Measurements from ENCODE around the gene ZNF311.
A peak's percentile ranks its signal among the peaks of the same experiment; 100 is the strongest.
"Not testable (repeated sequence)": the region's sequence is repeated elsewhere in the genome, so short reads cannot be mapped to it uniquely, and the experiment has no call there.

Gene ZNF311

DNA sequence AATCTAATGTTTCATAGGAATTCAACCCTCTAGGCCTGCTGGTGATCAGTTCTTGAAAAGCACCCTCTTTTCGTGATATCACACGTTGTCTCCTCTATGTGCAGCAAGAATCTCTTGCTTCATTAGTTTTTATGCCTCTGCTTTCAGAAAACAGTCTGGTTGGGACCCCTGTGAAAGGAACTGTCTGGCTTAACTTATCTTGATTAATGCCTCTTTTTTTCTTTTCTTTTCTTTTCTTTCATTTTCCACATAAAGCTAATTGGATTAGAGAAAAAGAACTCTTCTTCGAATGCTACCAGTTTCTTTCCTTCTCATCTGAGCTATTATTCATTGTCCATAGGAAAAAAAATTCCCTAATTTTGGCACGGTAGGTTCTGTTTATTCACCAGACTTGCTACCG, 21.3 kb downstream of the ZNF311 start:
- no peak for DNase-seq (ENCODE audit: extremely low read depth in 1 of 2, low read depth in 1 of 2)

DNA sequence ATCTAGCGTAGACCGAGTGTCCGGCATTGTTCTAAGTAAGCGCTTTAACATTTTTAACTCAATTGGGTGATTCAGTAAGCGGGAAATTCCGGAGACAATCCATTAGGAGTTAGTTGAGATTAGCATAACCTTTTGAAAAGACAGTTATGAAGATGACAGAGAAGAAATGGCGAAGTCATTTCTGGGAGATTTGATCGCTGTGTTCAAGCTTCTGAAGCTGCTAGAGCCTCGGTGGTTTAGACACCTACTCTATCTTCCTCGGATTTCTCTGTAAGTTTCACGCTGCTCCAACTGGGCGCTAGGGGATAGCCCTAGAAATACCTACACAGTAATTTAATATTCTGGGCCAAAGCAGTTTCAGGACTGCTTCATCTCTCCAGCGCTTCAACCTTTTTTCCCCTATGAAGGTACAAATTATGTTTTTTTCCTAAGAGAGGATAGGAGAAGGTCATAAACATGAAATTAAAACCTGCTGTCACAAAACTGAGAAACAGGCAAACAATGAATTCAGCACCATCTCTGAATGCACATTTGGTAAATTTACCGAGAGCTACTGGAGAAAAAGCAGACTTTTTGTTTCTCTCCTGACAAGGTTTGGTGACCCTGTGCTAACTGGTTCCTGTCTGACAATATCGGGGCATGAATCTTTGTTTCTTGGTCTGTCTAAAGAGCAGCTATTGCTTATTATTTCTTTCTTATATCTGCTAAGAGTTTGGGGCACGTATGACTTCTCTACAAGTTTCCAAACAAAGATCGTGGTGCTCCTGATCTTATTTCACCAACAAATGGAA, 22.4 kb downstream of the ZNF311 start:
- no peak for DNase-seq (ENCODE audit: extremely low read depth in 1 of 2, low read depth in 1 of 2)

DNA sequence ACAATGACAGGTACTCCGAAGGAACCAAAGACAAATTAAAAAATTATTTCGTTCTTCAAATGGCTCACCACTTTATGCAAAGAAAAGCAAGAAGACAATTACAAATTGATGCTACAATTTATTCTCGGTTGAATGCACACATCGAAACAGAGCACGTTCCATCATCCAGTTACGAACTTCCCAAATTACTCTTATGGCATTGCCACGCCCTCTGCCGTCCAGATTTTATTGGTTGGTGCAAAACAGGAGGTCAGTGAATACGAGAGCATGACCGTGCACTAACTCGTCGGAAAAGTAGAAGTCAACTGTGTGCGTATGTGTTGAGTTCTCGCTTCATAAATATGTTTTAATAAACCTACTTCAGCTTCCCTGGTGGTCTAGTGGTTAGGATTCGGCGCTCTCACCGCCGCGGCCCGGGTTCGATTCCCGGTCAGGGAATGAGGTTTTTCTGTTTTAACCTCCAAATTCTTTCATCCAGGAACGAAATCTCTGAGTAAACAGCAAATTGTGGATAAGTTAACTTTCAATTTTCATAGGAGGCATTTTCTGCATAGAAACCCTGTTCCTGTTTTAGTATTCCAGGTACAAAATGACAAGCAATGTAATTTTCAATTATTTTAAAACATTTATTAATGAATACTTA, 23.2 kb downstream of the ZNF311 start:
- peak in 1 of 2 donors; percentile 55 for DNase-seq (ENCODE audit: extremely low read depth in 1 of 2, low read depth in 1 of 2)

DNA sequence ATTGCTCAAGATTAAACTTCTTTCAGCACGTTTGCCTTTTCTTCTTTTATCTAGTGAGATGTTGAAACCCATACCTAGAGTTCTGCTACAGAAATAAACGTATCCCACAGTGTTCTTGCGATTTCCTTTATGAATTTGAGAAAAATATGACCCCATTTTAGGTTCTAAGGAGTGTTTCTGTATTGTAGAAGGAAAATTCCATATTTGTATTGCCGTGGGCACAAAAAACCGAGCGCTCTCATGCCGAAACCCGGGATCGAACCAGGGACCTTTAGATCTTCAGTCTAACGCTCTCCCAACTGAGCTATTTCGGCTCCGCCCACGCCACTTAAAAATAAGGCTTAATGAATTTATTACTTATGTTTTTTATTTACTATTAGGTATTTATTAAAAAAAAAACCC, 23.7 kb downstream of the ZNF311 start:
- peak in 1 of 2 donors; percentile 52 for DNase-seq (ENCODE audit: extremely low read depth in 1 of 2, low read depth in 1 of 2)

DNA sequence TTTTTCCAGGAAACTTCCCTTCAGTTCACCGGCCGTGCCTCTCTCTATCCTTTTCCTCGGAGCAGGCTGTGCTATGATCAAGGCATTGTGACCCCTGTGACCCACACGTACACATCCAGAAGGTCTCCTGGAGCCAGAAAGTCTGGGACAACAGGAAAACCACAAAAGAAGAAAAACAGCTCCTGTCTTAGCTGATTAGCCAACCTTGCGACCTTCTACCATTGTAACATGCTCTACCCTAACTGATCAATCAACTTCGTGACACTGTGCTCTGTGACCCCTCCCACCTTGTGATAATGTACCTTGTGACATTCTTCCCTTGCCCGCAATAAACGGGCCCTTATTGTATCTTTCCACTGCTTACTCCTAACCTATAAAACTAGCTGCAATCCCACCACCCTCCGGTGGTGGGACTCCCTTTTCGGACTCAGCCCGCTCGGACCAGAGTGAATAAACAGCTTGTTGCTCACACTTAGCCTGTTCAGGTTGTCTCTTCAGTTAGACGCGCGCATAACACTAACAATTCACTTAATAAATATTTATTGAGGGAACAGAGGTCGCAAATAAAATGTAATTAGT, 24.2 kb downstream of the ZNF311 start:
- peak in 1 of 2 donors; percentile 29 for DNase-seq (ENCODE audit: extremely low read depth in 1 of 2, low read depth in 1 of 2)

DNA sequence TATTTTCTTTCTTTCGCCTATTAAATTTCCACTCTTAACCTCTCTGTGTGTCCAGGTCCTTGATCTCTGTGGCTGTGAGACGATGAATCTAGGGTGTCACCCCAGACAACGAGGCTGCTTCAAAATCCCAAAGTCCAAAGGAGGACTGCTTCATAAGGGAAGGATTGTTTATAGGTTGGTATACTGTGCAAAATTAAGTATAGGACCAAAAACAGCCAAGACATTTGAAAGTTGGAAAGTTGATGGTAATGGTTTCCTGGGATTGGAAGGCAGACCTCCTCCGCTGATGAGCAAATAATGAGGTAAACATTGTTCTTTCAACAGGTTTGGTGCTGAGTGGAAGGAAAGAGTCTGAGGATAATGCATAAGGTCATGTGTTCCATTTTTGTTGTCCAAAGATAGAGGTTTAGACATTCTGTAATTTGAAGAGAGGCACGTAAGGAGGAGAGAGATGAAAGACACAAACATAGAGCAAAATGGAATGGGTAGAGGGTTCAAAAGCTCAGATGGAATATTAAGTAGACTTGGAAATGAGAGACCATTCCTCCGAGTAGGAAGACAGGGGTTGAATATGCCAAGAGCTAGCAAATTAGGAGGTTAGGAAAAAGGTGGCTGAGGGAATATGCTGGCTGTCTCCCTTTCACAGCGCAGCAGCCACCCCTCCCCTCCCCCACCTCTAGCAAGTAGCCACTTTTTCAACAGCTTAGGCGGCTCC, 24.8 kb downstream of the ZNF311 start:
- no peak for DNase-seq (ENCODE audit: extremely low read depth in 1 of 2, low read depth in 1 of 2)

DNA sequence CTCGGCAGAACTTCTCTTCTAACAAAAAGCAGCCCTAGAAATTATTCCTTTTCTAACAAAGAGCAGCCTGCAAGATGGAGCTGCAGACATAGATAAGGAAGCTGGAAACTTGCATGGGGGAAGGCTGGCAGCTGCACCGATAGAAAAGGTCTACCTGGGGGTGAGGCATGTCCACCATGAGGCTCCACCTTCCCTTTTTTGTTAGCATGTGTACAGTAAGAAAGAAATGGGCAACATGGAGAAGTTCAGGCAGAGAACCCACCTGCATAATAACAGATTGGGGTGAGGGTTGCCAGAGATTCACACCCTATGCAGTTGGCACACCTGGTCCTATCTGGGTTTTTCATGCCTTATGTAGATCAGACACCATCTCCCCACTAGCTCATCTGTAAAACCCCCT, 25.4 kb downstream of the ZNF311 start:
- no peak for DNase-seq (ENCODE audit: extremely low read depth in 1 of 2, low read depth in 1 of 2)

DNA sequence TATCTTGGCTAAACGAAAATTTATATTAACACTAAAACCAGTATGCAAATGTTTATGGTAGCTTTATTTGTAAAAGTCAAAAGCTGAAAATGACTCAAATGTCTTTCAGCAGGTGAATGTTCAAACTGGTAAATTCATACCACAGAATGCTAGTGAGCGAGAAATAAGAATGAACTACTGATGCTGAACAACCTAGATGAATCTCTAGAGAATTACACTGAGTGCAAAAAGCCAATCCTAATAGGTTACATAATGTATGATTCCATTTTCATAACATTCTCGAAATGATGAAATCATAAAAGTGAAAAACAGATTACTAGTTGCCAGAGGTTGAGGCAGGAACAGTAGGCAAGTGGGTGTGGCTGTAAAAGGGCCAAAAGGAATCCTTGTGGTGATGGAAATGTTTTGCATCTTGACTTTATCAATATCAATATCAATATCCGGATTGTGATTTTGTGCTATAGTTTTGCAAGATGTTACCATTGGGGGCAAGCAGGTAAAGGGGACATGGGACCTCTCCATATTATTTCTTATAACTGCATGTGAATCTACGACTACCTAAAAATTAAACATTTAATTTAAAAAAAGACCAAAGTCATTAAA, 26.1 kb downstream of the ZNF311 start:
- no peak for DNase-seq (ENCODE audit: extremely low read depth in 1 of 2, low read depth in 1 of 2)

DNA sequence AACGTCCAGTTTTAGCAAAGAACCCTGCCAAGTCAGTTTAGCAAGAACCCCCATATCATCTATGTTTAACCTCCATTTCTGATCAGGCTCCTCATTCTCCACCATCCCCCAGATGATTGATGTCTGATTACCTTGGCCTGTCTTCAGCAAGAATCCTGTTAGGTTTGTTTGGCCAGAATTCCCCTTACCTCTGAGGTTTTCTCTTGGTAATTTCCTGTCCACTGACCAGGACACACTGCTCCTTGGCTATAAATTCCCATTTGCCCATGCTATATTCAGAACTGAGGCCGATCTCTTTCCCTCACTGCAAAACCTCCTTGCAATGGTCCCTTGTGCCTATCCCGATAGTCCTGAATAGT, 27.0 kb downstream of the ZNF311 start:
- DNase-seq (ENCODE audit: extremely low read depth in 1 of 2, low read depth in 1 of 2) = no peak

DNA sequence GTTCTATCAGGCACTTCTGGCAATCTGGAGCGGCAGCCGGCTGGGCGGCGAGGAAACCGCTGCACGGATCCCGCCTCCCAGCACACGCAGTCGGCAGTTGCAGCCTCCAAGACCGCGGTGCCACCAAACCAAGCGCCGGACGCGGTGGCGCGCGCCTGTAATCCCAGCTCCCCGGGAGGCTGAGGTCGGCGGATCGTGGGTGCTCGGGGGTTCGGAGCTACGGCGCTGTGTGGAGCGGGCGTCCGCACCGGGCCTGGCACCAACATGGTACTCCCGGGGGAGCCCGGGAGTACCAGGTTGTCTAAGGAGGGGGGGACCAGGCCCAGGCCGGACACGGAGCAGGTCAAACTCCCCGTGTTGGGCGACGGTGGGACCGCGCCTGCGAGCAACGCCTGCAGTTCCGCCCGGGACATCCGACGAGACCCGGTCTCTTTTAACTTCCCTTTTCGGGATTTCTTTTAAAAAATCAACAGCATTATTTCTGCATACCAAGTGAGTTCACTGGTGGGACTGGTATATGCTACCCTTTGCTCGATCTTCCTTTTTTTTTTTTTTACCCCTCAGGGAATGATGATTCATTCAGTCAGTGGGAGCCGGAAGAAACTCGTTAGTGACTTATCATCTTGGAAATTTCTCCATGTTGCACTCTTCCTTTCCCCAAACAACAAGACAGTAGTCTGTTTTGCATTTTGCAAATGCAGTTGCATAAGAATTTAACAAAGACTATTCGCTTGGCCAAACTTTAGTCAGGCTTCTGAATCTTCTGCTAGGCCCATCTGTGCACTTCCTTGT, 27.6 kb downstream of the ZNF311 start:
- no peak for DNase-seq (ENCODE audit: extremely low read depth in 1 of 2, low read depth in 1 of 2)

DNA sequence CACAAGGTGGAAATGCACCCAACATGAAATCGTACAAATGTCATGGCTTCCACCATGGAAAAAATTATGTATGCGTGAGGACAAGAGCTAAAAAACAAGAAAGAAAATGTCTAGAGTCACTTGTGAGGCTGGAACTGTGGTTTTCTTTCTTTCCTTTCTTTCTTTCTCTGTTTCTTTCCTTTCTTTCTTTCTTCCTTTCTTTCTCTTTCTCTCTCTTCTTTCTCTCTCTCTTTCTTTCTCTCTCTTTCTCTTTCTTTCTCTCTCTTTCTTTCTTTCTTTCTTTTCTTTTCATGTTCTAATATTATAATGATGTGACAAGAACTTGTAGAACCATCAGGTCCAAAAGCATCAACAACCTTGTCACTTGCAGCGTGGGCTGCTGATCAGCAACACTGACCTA, 28.4 kb downstream of the ZNF311 start:
- no peak for DNase-seq (ENCODE audit: extremely low read depth in 1 of 2, low read depth in 1 of 2)

DNA sequence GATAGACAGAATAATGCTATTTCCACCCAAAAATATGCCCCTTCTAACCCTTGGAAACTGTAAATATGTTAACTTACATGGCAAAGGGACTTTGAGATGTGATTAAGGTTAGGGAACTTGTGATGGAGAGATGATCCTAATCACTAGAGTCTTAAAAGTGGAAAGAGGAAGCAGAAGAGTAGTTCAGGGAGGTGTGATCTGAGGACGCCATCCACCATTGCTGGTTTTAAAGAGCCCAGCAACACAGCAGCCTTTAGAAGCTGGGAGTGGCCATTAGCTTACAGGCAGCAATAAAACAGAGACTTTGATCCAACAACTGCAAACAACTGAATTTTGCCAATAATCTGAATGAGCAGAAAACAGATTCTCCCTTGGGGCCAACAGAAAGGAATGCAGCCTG, 30.6 kb downstream of the ZNF311 start:
- DNase-seq (ENCODE audit: extremely low read depth in 1 of 2, low read depth in 1 of 2) = no peak

DNA sequence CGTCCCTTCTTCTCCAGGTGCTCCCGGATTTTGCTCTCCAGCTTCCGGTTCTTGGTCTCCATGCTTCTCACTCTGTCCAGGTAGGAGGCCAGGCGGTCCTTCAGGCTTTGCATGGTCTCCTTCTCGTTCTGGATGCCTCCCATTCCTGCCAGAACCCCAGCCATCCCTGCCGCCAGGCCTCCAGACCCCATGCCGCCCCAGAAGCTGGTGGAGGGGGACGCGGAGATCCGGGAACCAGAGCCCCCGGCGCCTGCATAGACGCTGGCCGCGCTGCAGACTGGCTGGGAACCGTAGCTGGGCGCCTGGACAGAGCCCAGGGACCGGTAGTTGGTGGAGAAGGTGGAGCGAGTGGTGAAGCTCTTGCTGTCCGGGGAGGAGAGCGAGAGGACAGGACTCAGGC, 35.1 kb downstream of the ZNF311 start:
- DNase-seq (ENCODE audit: extremely low read depth in 1 of 2, low read depth in 1 of 2) = not testable (repeated sequence)

DNA sequence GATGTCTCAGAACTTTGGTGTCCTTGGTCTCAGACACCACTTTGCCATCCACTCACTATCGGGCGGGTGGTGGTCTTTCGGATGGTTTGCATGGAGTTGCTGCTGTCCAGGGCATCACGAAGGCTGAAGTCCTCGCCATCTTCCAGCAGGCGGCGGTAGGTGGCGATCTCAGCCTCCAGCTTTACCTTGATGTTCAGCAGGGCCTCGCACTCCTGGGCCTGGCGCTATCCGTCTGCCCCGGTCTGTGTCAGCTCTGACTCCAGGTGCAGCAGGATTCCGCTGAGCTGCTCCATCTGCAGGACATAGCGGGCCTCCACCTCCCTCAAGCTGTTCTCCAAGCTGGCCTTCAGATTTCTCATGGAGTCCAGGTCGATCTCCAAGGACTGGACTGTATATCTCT, 36.0 kb downstream of the ZNF311 start:
- no peak for DNase-seq (ENCODE audit: extremely low read depth in 1 of 2, low read depth in 1 of 2)

DNA sequence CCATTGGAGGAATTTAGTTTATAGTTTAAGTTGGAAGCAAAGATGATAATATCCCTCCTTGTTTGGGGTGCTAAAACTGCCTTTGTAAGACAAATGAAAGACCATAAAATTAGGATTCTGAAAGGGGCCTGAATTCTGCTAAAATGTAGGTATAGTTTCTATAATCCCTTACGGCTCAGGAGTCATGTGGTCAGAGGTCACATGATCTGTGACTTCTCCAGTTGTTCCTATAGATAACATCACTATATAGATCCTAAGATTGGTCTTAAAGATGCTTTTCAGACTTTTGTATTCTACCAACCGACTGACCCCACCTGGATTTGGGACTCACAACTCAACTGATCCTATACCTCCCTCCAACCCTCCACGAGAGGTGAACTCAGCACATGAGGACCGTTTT, 36.6 kb downstream of the ZNF311 start:
- no peak for DNase-seq (ENCODE audit: extremely low read depth in 1 of 2, low read depth in 1 of 2)

DNA sequence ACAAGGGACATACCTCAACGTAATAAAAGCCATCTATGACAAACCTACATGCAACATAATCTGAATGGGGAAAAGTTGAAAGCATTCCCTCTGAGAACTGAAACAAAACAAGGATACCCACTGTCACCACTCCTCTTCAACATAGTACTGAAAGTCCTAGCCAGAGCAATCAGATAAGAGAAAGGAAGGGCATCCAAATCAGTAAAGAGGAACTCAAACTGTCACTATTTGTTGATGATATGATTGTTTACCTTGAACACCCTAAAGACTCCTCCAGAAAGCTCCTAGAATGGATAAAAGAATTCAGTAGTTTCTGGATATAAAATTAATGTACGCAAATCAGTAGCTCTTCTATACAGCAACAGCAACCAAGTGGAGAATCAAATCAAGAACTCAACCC, 39.4 kb downstream of the ZNF311 start:
- DNase-seq (ENCODE audit: extremely low read depth in 1 of 2, low read depth in 1 of 2) = no peak

DNA sequence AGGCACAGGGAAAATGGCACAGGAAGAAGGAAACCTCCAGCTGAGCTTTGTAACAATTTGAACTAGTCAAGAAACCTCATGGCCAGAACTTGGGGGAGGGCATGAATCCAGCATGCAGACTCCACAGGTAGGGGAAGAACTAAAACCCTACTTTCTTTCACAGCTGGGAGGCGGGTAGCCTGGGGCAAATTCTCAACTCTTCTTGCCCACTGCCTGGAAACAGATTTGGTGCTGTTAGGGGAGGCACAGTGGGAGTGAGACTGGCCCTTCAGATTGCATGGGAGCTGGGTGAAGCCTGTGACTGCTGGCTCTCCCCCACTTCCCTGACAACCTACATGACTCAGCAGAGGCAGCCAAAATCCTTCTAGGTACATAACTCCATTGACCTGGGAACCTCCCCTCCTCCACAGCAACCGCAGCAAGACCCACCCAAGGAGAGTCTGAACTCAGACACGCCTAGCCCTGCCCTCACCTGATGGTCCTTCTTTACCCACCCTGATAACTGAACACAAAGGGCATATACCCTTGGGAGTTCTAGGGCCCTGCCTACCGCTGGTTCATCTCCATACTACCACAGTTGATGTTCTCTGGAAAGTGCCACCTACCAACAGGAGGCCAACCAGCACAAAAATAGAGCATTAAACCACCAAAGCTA, 44.1 kb downstream of the ZNF311 start:
- no peak for DNase-seq (ENCODE audit: extremely low read depth in 1 of 2, low read depth in 1 of 2)

DNA sequence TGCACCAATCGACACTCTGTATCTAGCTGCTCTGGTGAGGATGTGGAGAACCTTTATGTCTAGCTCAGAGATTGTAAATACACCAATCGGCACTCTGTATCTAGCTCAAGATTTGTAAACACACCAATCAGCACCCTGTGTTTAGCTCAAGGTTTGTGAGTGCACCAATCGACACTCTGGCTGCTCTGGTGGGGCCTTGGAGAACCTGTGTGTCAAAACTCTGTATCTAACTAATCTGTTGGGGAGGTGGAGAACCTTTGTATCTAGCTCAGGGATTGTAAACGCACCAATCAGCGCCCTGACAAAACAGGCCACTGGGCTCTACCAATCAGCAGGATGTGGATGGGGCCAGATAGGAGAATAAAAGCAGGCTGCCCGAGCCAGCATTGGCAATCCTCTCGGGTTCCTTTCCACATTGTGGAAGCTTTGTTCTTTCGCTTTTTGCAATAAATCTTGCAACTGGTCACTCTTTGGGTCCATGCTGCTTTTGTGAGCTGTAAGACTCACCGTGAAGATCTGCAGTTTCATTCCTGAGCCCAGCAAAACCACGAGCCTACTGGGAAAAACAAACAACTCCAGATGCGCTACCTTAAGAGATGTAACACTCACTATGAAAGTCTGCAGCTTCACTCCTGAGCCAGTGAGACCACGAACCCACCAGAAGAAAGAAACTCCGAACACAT, 46.4 kb downstream of the ZNF311 start:
- DNase-seq (ENCODE audit: extremely low read depth in 1 of 2, low read depth in 1 of 2) = not testable (repeated sequence)

DNA sequence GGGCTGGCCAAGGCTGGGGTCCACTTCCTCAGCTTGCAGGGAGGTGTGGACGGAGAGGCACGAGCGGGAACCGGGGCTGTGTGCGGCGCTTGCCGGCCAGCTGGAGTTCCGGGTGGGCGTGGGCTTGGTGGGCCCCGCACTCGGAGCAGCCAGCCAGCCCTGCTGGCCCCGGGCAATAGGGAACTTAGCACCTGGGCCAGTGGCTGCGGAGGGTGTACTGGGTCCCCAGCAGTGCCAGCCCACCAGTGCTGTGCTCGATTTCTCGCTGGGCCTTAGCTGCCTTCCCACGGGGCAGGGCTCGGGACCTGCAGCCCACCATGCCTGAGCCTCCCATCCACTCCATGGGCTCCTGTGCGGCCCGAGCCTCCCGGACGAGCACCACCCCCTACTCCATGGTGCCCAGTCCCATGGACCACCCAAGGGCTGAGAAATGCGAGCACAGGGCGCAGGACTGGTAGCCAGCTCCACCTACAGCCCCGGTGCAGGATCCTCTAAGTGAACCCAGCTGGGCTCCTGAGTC, 47.3 kb downstream of the ZNF311 start:
- DNase-seq (ENCODE audit: extremely low read depth in 1 of 2, low read depth in 1 of 2) = not testable (repeated sequence)

Measured in stimulated activated CD8-positive, alpha-beta memory T cell treated with anti-CD3 and anti-CD28 coated beads, Interleukin-7, amount 100 ng/mL, for 48 hours (primary cell).